Heart left ventricle (tissue), 16 donors: ENCODE measurements around the gene MAP1B. TPM values are rescaled to one million over a fixed set of nuclear protein-coding genes. Genes with fewer than 3 reads are reported as not detected.

Experiments
- ATAC-seq, 4 donors: fragments of 200-7000 bp; cut with Tn5 transposase; one replicate each; pipeline ENCODE4 v1.9.1; 2020 to 2022; ENCODE audit warnings: moderate library complexity in 4 of 4, mild to moderate bottlenecking in 3 of 4, moderate number of reproducible peaks in 1 of 4
- DNase-seq, 5 donors: peaks; one replicate each; pipeline ENCODE4 v3.0.0-alpha.2; 2020
- H3K27ac ChIP-seq, 12 donors: fragments of 200-600 bp; sonication (generic) in 4 of 12; one replicate each; pipeline versions ENCODE4 v1.5.0 to v1.8.0; 2016 to 2022; ENCODE audit warnings: mild to moderate bottlenecking in 2 of 12
- H3K27me3 ChIP-seq, 9 donors: fragments of 200-600 bp; sonication (generic) in 2 of 9; one replicate each; pipeline versions ENCODE4 v1.5.1 to v1.8.0; 2016 to 2022; ENCODE audit warnings: mild to moderate bottlenecking in 3 of 9
- H3K36me3 ChIP-seq, 9 donors: fragments of 200-600 bp; sonication (generic) in 2 of 9; one replicate each; pipeline versions ENCODE4 v1.5.0 to v1.8.0; 2018 to 2022; ENCODE audit warnings: mild to moderate bottlenecking in 2 of 9
- H3K4me1 ChIP-seq, 12 donors: fragments of 200-600 bp; sonication (generic) in 4 of 12; one replicate each; pipeline versions ENCODE4 v1.5.0 to v1.8.0; 2016 to 2022; ENCODE audit warnings: mild to moderate bottlenecking in 3 of 12
- H3K4me3 ChIP-seq, 12 donors: fragments of 200-600 bp; sonication (generic) in 4 of 12; one replicate each; pipeline versions ENCODE4 v1.5.0 to v1.8.0; 2017 to 2022; ENCODE audit warnings: mild to moderate bottlenecking in 9 of 12, moderate library complexity in 4 of 12
- H3K9me3 ChIP-seq, 12 donors: fragments of 200-600 bp; sonication (generic) in 4 of 12; one replicate each; pipeline versions ENCODE4 v1.5.0 to v1.8.0; 2016 to 2022; ENCODE audit warnings: mild to moderate bottlenecking in 1 of 12
- POLR2A ChIP-seq, 2 donors: fragments of 450-650 bp; IDR thresholded peaks; one replicate each; pipeline ENCODE4 v1.6.1; 2017; ENCODE audit warnings: antibody characterized with exemption in 2 of 2, mild to moderate bottlenecking in 2 of 2, moderate library complexity in 2 of 2
- WGBS, 4 donors: extraction: QIAGEN DNeasy Blood & Tissue Kit in 2 of 4; methylation state at CpG; one replicate each; pipeline versions ENCODE4 v1.1.5 to v1.1.7; 2013 to 2018; 5-methylcytosine and 5-hydroxymethylcytosine counted together
- intact Hi-C, 10 donors: fragments of 100-400 bp; cut with DNase I; formaldehyde crosslinking; loops; one replicate each; pipeline versions ENCODE4 v1.11.1 to v1.14.2; 2022
- polyA plus RNA-seq, 2 donors: library from polyadenylated mRNA; stranded (reverse); fragments of 200-250 nt; gene quantifications; one replicate each; pipeline ENCODE4 v1.2.3, GENCODE V29; 2013
- total RNA-seq, 9 donors: library from RNA; depleted of rRNA in 2 of 9; stranded (reverse); fragments of >200 nt in 2 of 9; fragmentation: NEBNext Ultra II Directional in 3 of 9; extraction: Animal tissue kit (Norgen Biotek cat#: 25700) in 3 of 9; gene quantifications; one replicate each; pipeline versions ENCODE4 v1.1.0 to v1.2.4, GENCODE V29; 2016 to 2023
- TF ChIP-seq, protein P1 (sequence below), 12 donors: fragments of 200-600 bp; sonication (generic) in 4 of 12; IDR thresholded peaks; one replicate each; pipeline versions ENCODE4 v1.5.0 to v1.8.0; 2018 to 2022; ENCODE audit warnings: antibody characterized with exemption in 12 of 12, mild to moderate bottlenecking in 5 of 12
- donor health status: ischemic (EF 13 %, LVEDD 7.1; RV severe dilation, severe dysfunction).
- donor health status: healthy with polysubstance abuse.
- donor health status: DM: no; HTN: yes; CAD: no.
- donor health status: DM: no; HTN: no; CAD: no.
- donor health status: ischemic (EF 25% LVEDD 6.9; RV normal size, moderate dysfunction).
- donor health status: ischemic (EF 25% LVEDD 5.7; RV mildly dilated, moderate dysfunction).
- donor health status: healthy.
- donor health status: DM: yes; HTN: yes; CAD: no.
- donor health status: ischemic (EF 35%, LVEDD 5.7; RV mildly dilated, moderate dysfunction).
- donor health status: nonischemic (EF 11% LVEDD 7.7; RV severe dilation, severe dysfunction).
- donor health status: DM: yes; HTN: yes; CAD: no.
- donor health status: PGD.
- donor health status: ischemic (EF 29% LVEDD 5.4; RV normal size, mild dysfunction).
- donor health status: nonischemic (EF 23%, LVEDD 6.1; RV moderate dilation, normal function).

Gene MAP1B
- total and polyA plus RNA-seq, 11 donors = 10.1 to 603 (median 133) TPM

DNA sequence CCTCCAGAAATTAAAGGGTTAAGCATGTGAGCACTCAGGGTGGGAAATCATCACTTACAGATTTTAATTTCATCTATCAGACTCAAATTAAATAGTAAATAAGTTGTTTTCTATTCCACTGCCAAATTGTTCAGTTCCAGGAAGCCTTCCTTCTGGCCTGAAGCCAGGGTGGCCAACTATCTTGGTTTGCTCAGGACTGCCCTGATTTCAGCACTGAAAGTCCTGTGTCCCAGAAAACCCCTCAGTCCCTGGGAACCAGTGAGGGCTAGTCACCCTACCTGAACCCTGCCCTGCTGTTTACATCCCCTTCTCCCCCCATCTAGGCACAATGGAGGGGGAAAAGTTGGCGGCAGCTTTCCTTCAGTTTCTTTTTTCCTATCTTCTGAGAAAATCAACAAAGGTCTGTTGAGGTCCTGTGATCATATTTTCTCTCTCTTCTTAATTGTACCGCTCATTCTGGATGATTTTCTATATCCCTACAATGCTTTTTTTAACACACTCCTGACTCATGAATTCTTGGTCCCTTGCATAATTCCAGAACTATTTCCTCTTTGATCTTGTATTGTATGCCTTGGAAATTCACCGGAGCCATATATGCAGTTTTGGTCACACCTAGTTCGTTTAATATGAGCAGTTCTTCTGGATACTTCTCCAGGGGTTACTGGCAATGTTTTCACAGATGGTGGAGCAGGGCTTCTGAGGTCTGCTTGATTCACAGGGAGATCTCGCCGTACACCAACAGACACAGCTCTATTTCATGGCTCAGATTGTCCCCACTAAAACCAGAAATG lies 103.8 kb downstream of the MAP1B start:
- DNase-seq (peak in 4 of 5 donors; percentile 37 to 66 (median 58)), ATAC-seq (peak in 3 of 4 donors; percentile 46 to 68 (median 66))
- H3K27me3 ChIP-seq = no peaks in the 10 kb centered on the region
- peak overlapping the region in 11 of 12 donors; percentile 7 to 84 (median 67) for H3K27ac ChIP-seq
- intact Hi-C loops = loop anchor here in 2 of 10 donors (5.0 to 10.0 kb wide), 3 partner anchors 36 to 96 kb away; no protein-coding TSS in a partner anchor
- 52 to 68% (median 54%) methylated on average over 6 of the region's 6 CpGs for WGBS, 4 donors
- H3K36me3 ChIP-seq = peaks cover 0 to 32% (median 7%) of the 10 kb centered on the region in 9 donors
- H3K4me1 ChIP-seq = peaks cover 0 to 20% (median 14%) of the 10 kb centered on the region in 12 donors
- H3K4me3 ChIP-seq = peak overlapping the region in 1 of 12 donors; percentile 4
- TF ChIP-seq, protein P1, sequence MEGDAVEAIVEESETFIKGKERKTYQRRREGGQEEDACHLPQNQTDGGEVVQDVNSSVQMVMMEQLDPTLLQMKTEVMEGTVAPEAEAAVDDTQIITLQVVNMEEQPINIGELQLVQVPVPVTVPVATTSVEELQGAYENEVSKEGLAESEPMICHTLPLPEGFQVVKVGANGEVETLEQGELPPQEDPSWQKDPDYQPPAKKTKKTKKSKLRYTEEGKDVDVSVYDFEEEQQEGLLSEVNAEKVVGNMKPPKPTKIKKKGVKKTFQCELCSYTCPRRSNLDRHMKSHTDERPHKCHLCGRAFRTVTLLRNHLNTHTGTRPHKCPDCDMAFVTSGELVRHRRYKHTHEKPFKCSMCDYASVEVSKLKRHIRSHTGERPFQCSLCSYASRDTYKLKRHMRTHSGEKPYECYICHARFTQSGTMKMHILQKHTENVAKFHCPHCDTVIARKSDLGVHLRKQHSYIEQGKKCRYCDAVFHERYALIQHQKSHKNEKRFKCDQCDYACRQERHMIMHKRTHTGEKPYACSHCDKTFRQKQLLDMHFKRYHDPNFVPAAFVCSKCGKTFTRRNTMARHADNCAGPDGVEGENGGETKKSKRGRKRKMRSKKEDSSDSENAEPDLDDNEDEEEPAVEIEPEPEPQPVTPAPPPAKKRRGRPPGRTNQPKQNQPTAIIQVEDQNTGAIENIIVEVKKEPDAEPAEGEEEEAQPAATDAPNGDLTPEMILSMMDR (IDR thresholded peaks at IDR 0.05) = no peak
- no peak for TF ChIP-seq POLR2A (IDR thresholded peaks at IDR 0.05)
- H3K9me3 ChIP-seq = no peaks in the 10 kb centered on the region

DNA sequence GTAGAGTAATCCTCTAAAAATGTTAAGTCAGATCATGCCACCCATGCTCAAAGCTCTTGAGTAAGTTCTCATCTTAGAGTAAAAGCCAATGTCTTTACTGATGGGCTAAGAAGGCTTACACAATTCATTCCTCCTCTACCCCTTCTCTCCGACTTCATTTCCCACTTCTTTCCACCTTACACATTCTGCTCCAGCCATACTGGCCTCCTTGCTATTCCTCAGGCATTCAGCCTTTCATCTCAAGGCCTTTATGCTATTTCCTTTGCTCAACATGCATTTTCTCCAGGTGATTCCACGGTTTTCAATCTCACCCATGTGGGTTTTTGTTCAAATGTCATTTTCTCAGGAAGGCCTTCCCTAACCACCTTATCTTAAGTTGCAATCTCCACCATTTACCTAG lies 104.9 kb downstream of the MAP1B start:
- WGBS, 4 donors = 91 to 96% (median 95%) methylated on average over 2 of the region's 2 CpGs
- no peak for ATAC-seq
- no peak overlapping the region for H3K27ac ChIP-seq

DNA sequence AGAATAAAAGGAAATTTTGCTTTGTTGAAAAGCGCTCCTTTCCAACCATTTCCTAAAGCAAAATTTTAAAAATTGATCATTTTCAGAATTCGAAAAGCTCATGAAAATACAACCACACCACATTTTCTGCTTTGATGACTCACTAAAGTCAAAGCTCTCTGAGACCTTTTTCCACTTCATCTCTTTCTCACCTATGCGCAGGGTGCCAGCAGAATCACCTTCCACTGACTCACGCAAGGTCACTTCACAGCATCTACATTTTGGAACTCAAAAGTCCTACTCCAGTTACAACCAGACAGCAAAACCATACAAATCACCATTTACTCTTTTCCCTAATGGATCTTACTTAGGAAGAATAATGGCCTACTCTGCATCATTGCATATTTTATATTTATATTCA lies 106.2 kb downstream of the MAP1B start:
- Histone ChIP-seq H3K27me3 (no peaks in the 10 kb centered on the region), H3K27ac (peak overlapping the region in 1 of 12 donors; percentile 26), H3K9me3 (no peaks in the 10 kb centered on the region), H3K4me3 (no peak overlapping the region), H3K36me3 (peaks cover 0 to 21% (median 8%) of the 10 kb centered on the region in 9 donors), H3K4me1 (peaks cover 0 to 20% (median 14%) of the 10 kb centered on the region in 12 donors)
- DNase-seq (no peak), ATAC-seq (no peak)
- 96 to 100% (median 97%) methylated on average over 4 of the region's 4 CpGs for WGBS, 4 donors
- TF ChIP-seq, protein P1 (IDR thresholded peaks at IDR 0.05) = no peak
- no peak for TF ChIP-seq POLR2A (IDR thresholded peaks at IDR 0.05)
- intact Hi-C loops = loop anchor here in 2 of 10 donors (5.0 to 10.0 kb wide), 3 partner anchors 34 to 94 kb away; no protein-coding TSS in a partner anchor

More for the DNA sequence above, 104.9 kb downstream of the MAP1B start:
- Histone ChIP-seq H3K36me3 (peaks cover 0 to 22% (median 0%) of the 10 kb centered on the region in 9 donors), H3K9me3 (no peaks in the 10 kb centered on the region), H3K27me3 (no peaks in the 10 kb centered on the region), H3K4me3 (no peak overlapping the region), H3K4me1 (peaks cover 0 to 20% (median 14%) of the 10 kb centered on the region in 12 donors)
- TF ChIP-seq, protein P1 (IDR thresholded peaks at IDR 0.05) = no peak
- TF ChIP-seq POLR2A (IDR thresholded peaks at IDR 0.05) = no peak
- intact Hi-C loops = loop anchor here in 2 of 10 donors (5.0 to 10.0 kb wide), 3 partner anchors 35 to 95 kb away; no protein-coding TSS in a partner anchor
- DNase-seq = no peak

DNA sequence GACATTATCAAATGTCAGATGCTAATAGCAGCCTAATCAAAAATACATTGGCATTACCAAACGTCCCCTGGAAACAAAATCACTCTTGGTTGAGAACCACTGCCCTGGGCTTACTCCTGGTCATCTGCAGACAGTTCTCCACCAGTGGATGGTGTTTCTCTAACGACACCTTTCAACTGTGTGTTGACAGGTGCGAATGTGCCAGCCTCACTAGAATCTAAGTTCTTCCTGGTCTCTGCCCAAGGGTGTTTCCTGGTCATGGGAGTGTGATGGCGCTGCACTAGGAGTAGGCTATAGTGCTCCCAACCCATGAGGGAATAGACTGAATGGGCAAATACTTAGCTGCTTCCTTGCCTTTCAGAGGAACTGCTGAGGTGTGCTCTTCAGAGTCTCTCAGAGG lies 106.9 kb downstream of the MAP1B start:
- Histone ChIP-seq H3K9me3 (no peaks in the 10 kb centered on the region), H3K4me1 (peaks cover 0 to 20% (median 14%) of the 10 kb centered on the region in 12 donors), H3K36me3 (peaks cover 0 to 21% (median 13%) of the 10 kb centered on the region in 9 donors), H3K27ac (peak overlapping the region in 1 of 12 donors; percentile 26), H3K27me3 (no peaks in the 10 kb centered on the region), H3K4me3 (no peak overlapping the region)
- DNase-seq (peak in 3 of 5 donors; percentile 40 to 58 (median 44)), ATAC-seq (peak; percentile 83 to 90 (median 88))
- WGBS, 4 donors = 55 to 82% (median 58%) methylated on average over 4 of the region's 4 CpGs
- TF ChIP-seq POLR2A (IDR thresholded peaks at IDR 0.05) = no peak
- TF ChIP-seq, protein P1 (IDR thresholded peaks at IDR 0.05) = no peak
- intact Hi-C loops = loop anchor here in 2 of 10 donors (5.0 to 10.0 kb wide), 3 partner anchors 33 to 93 kb away; no protein-coding TSS in a partner anchor
